Activated T-cell treated with anti-CD3 and anti-CD28 coated beads for 48 hours (primary cell): ENCODE data around the gene RLBP1.

Experiments used
- DNase-seq: peaks from one replicate; pipeline ENCODE4 v3.0.0-alpha.2; 2020; ENCODE audit warnings: low read depth

Gene RLBP1

DNA sequence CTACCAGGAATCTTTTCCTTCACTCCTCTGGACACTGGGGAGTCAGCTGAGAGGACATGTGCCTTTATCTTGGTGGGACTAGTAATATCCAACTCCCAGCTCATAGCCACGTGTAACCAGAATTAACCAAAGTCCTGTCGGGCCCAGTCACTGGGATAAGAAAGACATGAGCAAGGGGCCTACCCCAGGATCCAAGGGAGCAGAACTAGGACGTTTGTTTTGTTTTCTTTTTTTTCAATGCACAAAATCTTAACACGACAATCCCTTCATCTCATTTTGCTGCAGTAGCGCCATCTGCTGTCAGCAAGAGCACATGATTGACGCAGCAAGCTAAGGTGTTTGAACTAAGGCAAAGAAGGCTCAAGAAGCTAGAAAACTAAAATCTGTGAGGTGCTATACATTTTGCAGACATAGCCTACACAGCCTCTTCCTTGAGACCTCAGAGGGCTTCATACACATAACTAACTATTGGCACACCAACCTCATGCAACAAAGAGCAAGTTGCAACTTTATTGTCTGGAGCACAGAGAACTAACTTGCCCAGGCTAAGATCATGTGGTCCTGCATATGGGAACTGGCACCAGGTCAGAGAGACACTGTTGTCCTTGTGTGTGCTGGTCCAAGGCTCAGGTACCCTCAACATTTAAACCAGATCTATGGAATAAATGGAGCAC, 43.6 kb downstream of the RLBP1 start:
- DNase-seq, result peak; percentile 43

GRCh38 chr15:89177116-89177515, 44.3 kb downstream of the RLBP1 start:
- no peak for DNase-seq

DNA sequence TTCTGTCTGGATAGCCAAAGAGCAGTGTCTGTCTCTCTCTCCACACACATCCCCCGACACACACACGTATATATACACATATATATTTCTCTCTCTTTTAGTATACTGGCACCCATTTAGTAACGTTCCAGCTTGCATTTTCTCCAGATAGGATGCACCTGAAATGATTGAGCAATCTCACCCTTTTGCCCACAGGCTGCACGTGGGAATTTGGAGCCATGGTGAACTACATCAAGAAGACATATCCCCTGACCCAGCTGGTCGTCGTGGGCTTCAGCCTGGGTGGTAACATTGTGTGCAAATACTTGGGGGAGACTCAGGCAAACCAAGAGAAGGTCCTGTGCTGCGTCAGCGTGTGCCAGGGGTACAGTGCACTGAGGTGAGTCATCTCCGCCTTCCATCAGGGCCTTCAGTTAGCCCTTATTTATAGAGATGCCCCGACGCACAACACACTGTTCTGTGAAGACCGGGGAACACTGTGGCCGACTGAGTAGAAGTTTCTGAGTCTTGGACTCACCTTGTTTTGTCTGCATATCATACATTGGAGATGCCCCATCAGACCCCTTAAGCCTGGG, 45.7 kb downstream of the RLBP1 start:
- DNase-seq, result no peak

- no peak for DNase-seq
Observed at GRCh38 chr15:89174476-89174875, 46.9 kb downstream of the RLBP1 start.

- no peak for DNase-seq
Observed at GRCh38 chr15:89172921-89173320, 48.5 kb downstream of the RLBP1 start.

DNA sequence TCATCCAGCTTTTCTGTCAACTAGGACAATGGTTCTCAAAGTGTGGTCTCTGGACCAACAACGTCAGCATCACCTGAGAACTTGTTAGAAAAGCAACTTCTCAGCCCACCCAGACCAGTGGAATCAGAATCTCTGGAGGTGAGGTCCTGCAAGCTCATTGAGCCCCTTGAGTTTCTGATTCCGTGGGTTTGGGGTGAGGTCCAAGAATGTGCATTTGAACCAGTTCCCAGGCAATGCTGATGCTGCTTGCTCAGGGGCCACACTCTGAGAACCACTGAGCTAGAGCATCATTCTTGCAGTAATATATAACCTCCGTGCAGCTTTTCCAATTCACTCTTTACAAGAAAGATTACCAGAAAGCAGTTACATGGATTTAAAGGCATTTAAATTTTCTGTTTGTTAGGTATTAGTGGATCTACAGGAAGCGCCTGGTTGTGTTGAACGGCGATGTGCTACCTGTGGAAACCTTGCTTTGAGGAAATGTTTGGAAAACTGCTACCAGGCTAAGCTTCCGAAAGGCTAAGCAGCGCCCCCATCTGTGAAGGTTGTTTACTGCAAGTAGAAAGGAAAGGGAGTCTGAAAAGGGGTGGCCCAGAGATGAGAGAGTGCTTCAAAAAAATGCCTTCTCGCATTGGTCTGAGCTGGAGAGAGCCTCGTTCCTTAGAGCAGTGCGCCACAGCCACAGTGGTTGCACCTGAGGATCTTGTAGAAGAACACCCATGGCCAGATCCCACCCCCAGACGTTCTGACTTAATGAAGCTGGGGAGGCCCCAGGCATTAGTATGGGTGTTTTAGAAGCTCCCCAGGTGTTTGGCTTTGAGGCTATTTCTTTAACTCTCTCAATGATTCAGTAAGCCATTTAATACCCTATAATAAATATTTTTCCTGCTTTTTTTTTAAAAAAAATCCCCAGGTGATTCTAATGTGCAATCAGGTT, 50.0 kb downstream of the RLBP1 start:
- DNase-seq, result peak; percentile 27

GRCh38 chr15:89170364-89170763, 51.0 kb downstream of the RLBP1 start:
- no peak for DNase-seq

DNA sequence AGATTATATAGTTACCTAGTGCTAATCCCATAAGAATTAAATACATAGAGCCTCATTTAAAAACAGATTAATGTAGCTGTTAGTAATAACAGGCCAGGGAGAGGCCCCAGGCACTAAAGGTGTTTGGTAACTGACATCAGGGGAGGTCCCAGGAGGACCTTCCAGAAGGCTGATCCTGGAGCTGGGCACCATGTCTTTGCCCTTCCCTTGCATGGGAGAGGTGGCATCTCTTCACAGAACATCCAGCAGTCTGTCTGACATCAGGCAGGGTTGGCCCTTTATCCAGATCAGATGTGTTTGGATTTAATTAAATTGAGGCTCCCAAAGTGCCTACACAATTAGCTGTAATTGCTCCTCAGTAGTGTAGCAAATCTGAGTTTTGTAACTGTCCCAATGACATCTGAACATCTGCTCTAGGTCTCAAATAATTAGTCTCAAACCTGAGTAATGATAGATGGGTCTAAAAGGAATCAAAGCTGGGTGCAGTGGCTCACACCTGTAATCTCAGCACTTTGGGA, 53.0 kb downstream of the RLBP1 start:
- DNase-seq, result no peak

GRCh38 chr15:89167267-89168176, 53.9 kb downstream of the RLBP1 start:
- peak; percentile 61 for DNase-seq

- no peak for DNase-seq
Observed at GRCh38 chr15:89165677-89166076, 55.7 kb downstream of the RLBP1 start.

GRCh38 chr15:89164712-89165211, 56.6 kb downstream of the RLBP1 start:
- DNase-seq, result no peak

GRCh38 chr15:89163271-89164055, 57.9 kb downstream of the RLBP1 start:
- no peak for DNase-seq

DNA sequence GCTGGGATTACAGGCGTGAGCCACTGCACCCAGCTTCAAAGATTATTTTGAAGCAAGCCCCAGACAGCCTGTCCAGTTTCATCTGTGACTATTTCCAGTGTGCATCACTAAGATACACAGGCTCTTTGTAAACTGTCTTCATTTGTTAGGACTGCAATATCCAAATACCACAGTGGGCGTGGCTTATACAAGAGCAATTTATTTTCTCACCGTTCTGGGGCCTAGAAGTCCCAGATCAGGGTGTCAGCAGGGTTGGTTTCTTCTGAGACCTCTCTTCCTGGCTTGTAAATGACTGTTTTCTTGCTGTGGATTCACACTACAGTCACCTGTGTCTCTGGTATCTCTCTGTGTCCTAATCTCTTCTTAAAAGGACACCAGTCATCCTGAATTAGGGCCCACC, 59.7 kb downstream of the RLBP1 start:
- DNase-seq, result no peak
